ENCODE measurements around the gene HDHD2. TPM values are rescaled to one million over a fixed set of nuclear protein-coding genes. Genes with fewer than 3 reads are reported as not detected.
"Not testable (repeated sequence)": the region's sequence is repeated elsewhere in the genome, so short reads cannot be mapped to it uniquely, and the experiment has no call there.

Gene HDHD2
- total and polyA plus RNA-seq, 7 experiments from 2014 or later = 22.7 to 58.7 (median 41.7) TPM

DNA sequence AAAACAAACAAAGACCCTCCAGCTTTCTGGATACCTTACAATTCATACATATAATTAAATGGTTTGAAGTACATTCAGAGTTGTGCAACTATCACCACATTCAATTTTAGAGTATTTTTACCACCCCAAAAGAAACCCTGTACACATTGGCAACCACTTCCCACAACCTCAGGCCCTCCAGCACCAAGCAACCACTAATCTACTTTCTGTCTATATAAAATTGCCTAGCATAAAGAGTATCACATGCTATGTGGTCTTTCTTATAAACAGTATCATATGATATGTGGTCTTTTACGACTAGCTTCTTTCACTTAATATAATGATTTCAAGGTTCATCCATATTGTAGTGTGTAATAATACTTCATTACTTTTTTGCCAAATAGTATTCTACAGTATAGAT, 18.6 kb upstream of the HDHD2 start:
- H3K27me3 Mint-ChIP-seq = no peaks in the 10 kb centered on the region
- no peaks in the 10 kb centered on the region for H3K9me3 ChIP-seq (ENCODE audit: control insufficient read depth in 2 of 3, low read length in 3 of 3)
- POLR2A ChIA-PET = interaction anchor here (0.9 kb wide), 1 partner anchor 18 kb away, joined by 3 read pairs; the partner anchor contains the start of gene HDHD2
- H3K4me3 Mint-ChIP-seq = no peak overlapping the region
- no peaks in the 10 kb centered on the region for H3K36me3 ChIP-seq (ENCODE audit: control insufficient read depth in 2 of 3, insufficient read depth in 3 of 3, low read length in 3 of 3)
- no peak overlapping the region for H3K27ac ChIP-seq (ENCODE audit: low read depth, low read length)
- H3K27ac Mint-ChIP-seq = peak overlapping the region in 1 of 9 donors; percentile 17
- DNase-seq (no peak), ATAC-seq (no peak)
- H3K36me3 Mint-ChIP-seq = peaks cover 0 to 5% (median 0%) of the 10 kb centered on the region in 5 donors
- H3K9me3 Mint-ChIP-seq = no peaks in the 10 kb centered on the region
- H3K27me3 ChIP-seq (ENCODE audit: control insufficient read depth in 2 of 2, insufficient read depth in 2 of 2, low read length in 2 of 2) = no peaks in the 10 kb centered on the region
- no peak overlapping the region for H3K4me3 ChIP-seq (ENCODE audit: low read length)
- intact Hi-C loops (cut with micrococcal nuclease) = no loop called here
- peaks cover under 1 to 7% of the 10 kb centered on the region in 2 donors for H3K4me1 ChIP-seq (ENCODE audit: control insufficient read depth in 2 of 2, insufficient read depth in 2 of 2, low read length in 2 of 2)
- CTCF ChIA-PET = interaction anchor here (0.7 kb wide), 1 partner anchor 22 kb away, joined by 3 read pairs; no protein-coding TSS in a partner anchor
- H3K4me1 Mint-ChIP-seq = peaks cover 11 to 49% (median 38%) of the 10 kb centered on the region in 7 donors

DNA sequence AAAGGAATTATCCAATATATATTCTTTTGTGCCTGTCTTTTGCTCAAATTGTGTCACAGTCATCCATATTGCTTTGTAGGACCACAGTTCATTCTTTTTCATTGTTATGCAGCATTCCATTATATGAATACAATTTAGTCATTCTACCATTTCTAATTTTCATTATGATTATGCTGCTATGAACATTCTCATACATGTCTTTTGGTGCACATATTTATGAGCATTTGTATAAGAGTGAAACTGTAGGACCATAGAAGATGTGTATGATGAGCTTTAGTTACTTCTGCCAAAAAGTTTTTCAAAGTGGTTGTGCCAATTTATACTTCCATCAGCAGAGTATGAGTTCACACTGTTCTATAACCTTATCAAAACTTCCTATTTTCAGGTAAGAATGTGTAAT, 18.2 kb upstream of the HDHD2 start:
- peaks cover 0 to 5% (median 0%) of the 10 kb centered on the region in 5 donors for H3K36me3 Mint-ChIP-seq
- ChIA-PET CTCF (interaction anchor here (0.6 to 0.7 kb wide), 2 partner anchors 23 to 1095 kb away, joined by 3 read pairs; no protein-coding TSS in a partner anchor), POLR2A (interaction anchor here (0.9 kb wide), 1 partner anchor 18 kb away, joined by 3 read pairs; the partner anchor contains the start of gene HDHD2)
- Histone ChIP-seq H3K27ac (ENCODE audit: low read depth, low read length) (no peak overlapping the region), H3K4me1 (ENCODE audit: control insufficient read depth in 2 of 2, insufficient read depth in 2 of 2, low read length in 2 of 2) (peaks cover 3 to 5% of the 10 kb centered on the region in 2 donors), H3K27me3 (ENCODE audit: control insufficient read depth in 2 of 2, insufficient read depth in 2 of 2, low read length in 2 of 2) (no peaks in the 10 kb centered on the region), H3K9me3 (ENCODE audit: control insufficient read depth in 2 of 3, low read length in 3 of 3) (no peaks in the 10 kb centered on the region), H3K4me3 (ENCODE audit: low read length) (no peak overlapping the region), H3K36me3 (ENCODE audit: control insufficient read depth in 2 of 3, insufficient read depth in 3 of 3, low read length in 3 of 3) (no peaks in the 10 kb centered on the region)
- ATAC-seq (no peak), DNase-seq (no peak)
- intact Hi-C loops (cut with micrococcal nuclease) = no loop called here
- H3K27ac Mint-ChIP-seq = peak overlapping the region in 1 of 9 donors; percentile 4
- H3K9me3 Mint-ChIP-seq = no peaks in the 10 kb centered on the region
- H3K27me3 Mint-ChIP-seq = no peaks in the 10 kb centered on the region
- H3K4me3 Mint-ChIP-seq = no peak overlapping the region
- H3K4me1 Mint-ChIP-seq = peaks cover 11 to 49% (median 38%) of the 10 kb centered on the region in 7 donors

DNA sequence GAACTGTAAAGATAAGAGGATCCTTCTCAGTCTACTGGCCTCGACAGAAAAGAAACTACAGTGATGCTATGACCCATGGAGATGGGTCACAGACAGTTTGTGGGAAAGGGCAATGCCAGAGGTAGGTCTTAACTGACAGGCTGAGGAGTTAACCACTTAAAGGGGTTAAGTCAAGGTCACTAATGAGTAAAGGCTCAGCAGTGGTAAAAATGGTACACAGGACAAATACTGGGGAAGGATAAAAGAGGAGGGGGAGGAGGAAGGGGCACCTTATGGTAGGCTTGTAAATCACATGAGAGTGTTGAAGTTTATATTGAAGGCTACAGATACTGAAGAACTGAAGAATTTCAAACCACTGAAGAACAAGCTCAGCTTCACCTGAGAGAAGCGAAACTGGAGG, 16.0 kb upstream of the HDHD2 start:
- Mint-ChIP-seq H3K4me3 (peak overlapping the region in 1 of 10 donors; percentile 21), H3K36me3 (peaks cover 0 to 10% (median 3%) of the 10 kb centered on the region in 5 donors), H3K27ac (peak overlapping the region in 2 of 9 donors; percentile 11 to 54), H3K4me1 (peaks cover 11 to 58% (median 42%) of the 10 kb centered on the region in 7 donors), H3K27me3 (no peaks in the 10 kb centered on the region), H3K9me3 (no peaks in the 10 kb centered on the region)
- DNase-seq (no peak), ATAC-seq (no peak)
- Histone ChIP-seq H3K27me3 (ENCODE audit: control insufficient read depth in 2 of 2, insufficient read depth in 2 of 2, low read length in 2 of 2) (no peaks in the 10 kb centered on the region), H3K36me3 (ENCODE audit: control insufficient read depth in 2 of 3, insufficient read depth in 3 of 3, low read length in 3 of 3) (no peaks in the 10 kb centered on the region), H3K4me3 (ENCODE audit: low read length) (no peak overlapping the region), H3K9me3 (ENCODE audit: control insufficient read depth in 2 of 3, low read length in 3 of 3) (no peaks in the 10 kb centered on the region), H3K27ac (ENCODE audit: low read depth, low read length) (no peak overlapping the region), H3K4me1 (ENCODE audit: control insufficient read depth in 2 of 2, insufficient read depth in 2 of 2, low read length in 2 of 2) (peaks cover 0 to 6% of the 10 kb centered on the region in 2 donors)
- POLR2A ChIA-PET = interaction anchor here (1.0 kb wide), 1 partner anchor 15 kb away, joined by 4 read pairs; no protein-coding TSS in a partner anchor
- intact Hi-C loops (cut with micrococcal nuclease) = no loop called here
- CTCF ChIA-PET = no interaction called here

DNA sequence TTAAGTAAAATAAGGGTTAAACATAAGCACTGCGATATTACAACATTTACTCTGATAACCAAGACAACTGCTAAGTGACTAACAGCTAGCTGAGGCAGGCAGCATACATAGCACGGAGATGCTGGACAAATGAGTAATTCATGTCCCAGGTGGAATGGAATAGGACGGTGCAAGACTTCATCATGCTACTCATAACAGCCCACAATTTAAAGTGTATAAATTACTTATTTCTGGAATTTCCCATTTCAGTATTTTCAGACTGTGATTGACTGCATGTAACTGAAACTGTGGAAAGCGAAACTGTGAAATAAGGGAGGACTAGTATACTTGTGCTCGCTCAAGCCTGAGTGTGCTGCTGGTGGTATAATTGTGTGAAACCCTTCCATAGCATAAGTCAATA, 12.9 kb upstream of the HDHD2 start:
- no peaks in the 10 kb centered on the region for H3K9me3 ChIP-seq (ENCODE audit: control insufficient read depth in 2 of 3, low read length in 3 of 3)
- Mint-ChIP-seq H3K36me3 (peaks cover 0 to 16% (median 3%) of the 10 kb centered on the region in 5 donors), H3K27ac (no peak overlapping the region), H3K4me3 (peak overlapping the region in 1 of 10 donors; percentile 17), H3K9me3 (no peaks in the 10 kb centered on the region), H3K27me3 (no peaks in the 10 kb centered on the region), H3K4me1 (peaks cover 13 to 47% (median 25%) of the 10 kb centered on the region in 7 donors)
- H3K4me1 ChIP-seq (ENCODE audit: control insufficient read depth in 2 of 2, insufficient read depth in 2 of 2, low read length in 2 of 2) = peaks cover 0 to 6% of the 10 kb centered on the region in 2 donors
- POLR2A ChIA-PET = no interaction called here
- H3K27ac ChIP-seq (ENCODE audit: low read depth, low read length) = no peak overlapping the region
- no peaks in the 10 kb centered on the region for H3K36me3 ChIP-seq (ENCODE audit: control insufficient read depth in 2 of 3, insufficient read depth in 3 of 3, low read length in 3 of 3)
- CTCF ChIA-PET = no interaction called here
- no peaks in the 10 kb centered on the region for H3K27me3 ChIP-seq (ENCODE audit: control insufficient read depth in 2 of 2, insufficient read depth in 2 of 2, low read length in 2 of 2)
- ATAC-seq (no peak), DNase-seq (no peak)
- intact Hi-C loops (cut with micrococcal nuclease) = no loop called here
- no peak overlapping the region for H3K4me3 ChIP-seq (ENCODE audit: low read length)

DNA sequence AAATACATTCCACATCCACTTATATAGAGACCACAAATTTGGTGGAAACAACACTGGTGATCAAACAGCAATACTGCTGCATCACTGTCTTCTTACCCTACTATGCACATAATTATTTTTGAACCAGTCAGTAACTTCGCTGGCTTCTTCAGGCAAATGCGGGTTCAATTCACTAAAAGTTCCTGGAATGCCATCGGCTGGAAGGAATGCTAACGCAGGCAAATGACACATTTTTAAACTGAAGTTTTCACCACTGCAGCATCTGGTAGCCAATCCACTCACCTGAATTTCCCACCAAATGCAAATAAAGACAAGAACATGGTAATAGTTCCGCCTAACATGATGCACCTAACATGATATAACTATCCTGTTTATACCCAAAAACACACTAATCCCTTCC, 10.0 kb upstream of the HDHD2 start:
- Histone ChIP-seq H3K27me3 (ENCODE audit: control insufficient read depth in 2 of 2, insufficient read depth in 2 of 2, low read length in 2 of 2) (no peaks in the 10 kb centered on the region), H3K4me3 (ENCODE audit: low read length) (no peak overlapping the region), H3K36me3 (ENCODE audit: control insufficient read depth in 2 of 3, insufficient read depth in 3 of 3, low read length in 3 of 3) (no peaks in the 10 kb centered on the region), H3K9me3 (ENCODE audit: control insufficient read depth in 2 of 3, low read length in 3 of 3) (no peaks in the 10 kb centered on the region), H3K27ac (ENCODE audit: low read depth, low read length) (no peak overlapping the region), H3K4me1 (ENCODE audit: control insufficient read depth in 2 of 2, insufficient read depth in 2 of 2, low read length in 2 of 2) (peaks cover 0 to 6% of the 10 kb centered on the region in 2 donors)
- intact Hi-C loops (cut with micrococcal nuclease) = no loop called here
- Mint-ChIP-seq H3K27ac (no peak overlapping the region), H3K27me3 (no peaks in the 10 kb centered on the region), H3K36me3 (peaks cover 0 to 30% (median 3%) of the 10 kb centered on the region in 5 donors), H3K4me3 (no peak overlapping the region), H3K9me3 (no peaks in the 10 kb centered on the region), H3K4me1 (peaks cover 6 to 28% (median 19%) of the 10 kb centered on the region in 7 donors)
- ChIA-PET POLR2A (interaction anchor here (1.3 kb wide), 1 partner anchor 10 kb away, joined by 4 read pairs; the partner anchor contains the start of gene HDHD2), CTCF (interaction anchor here (0.5 kb wide), 1 partner anchor 11 kb away, joined by 3 read pairs; no protein-coding TSS in a partner anchor)
- no peak for DNase-seq
- no peak for ATAC-seq

DNA sequence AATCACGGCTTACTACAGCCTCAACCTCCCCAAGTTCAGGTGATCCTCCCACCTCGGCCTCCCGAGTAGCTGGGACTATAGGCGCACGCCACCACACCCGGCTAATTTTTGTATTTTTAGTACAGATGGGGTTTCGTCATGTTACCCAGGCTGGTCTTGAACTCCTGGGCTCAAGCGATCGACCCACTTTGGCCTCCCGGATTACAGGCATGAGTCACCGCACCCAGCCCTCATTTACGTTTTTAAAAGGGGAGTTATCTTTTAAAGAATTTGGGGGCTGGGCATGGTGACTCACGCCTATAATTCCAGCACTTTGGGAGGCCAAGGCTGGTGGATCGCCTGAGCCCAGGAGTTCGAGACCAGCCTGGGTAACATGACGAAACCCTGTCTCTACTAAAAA, 8.1 kb upstream of the HDHD2 start:
- Mint-ChIP-seq H3K36me3 (peaks cover 0 to 38% (median 3%) of the 10 kb centered on the region in 5 donors), H3K4me1 (peaks cover 4 to 22% (median 9%) of the 10 kb centered on the region in 7 donors)
- H3K27me3 ChIP-seq (ENCODE audit: control insufficient read depth in 2 of 2, insufficient read depth in 2 of 2, low read length in 2 of 2); H3K9me3 ChIP-seq (ENCODE audit: control insufficient read depth in 2 of 3, low read length in 3 of 3); ATAC-seq; H3K27me3 Mint-ChIP-seq; H3K4me1 ChIP-seq (ENCODE audit: control insufficient read depth in 2 of 2, insufficient read depth in 2 of 2, low read length in 2 of 2); H3K4me3 Mint-ChIP-seq; H3K4me3 ChIP-seq (ENCODE audit: low read length); H3K27ac ChIP-seq (ENCODE audit: low read depth, low read length); POLR2A ChIA-PET; H3K36me3 ChIP-seq (ENCODE audit: control insufficient read depth in 2 of 3, insufficient read depth in 3 of 3, low read length in 3 of 3); DNase-seq; CTCF ChIA-PET; H3K9me3 Mint-ChIP-seq; H3K27ac Mint-ChIP-seq: not testable (repeated sequence)
- intact Hi-C loops (cut with micrococcal nuclease) = loop anchor here (10.0 kb wide), 1 partner anchor 776 kb away; the partner anchor contains the start of gene SMAD2 (in 2 of the 2)
